GM12865 (cell line): Measurements from ENCODE around the gene ATXN7L1.

Experiments
- DNase-seq: peaks from one replicate; pipeline ENCODE4 v3.0.0; 2010; ENCODE audit warnings: low read depth
- H3K4me3 ChIP-seq: 2 replicates; pipeline ENCODE4 v1.5.1; 2011; ENCODE audit warnings: mild to moderate bottlenecking, low read depth, low read length, control low read depth
- TF ChIP-seq, protein P1 (sequence below): IDR thresholded peaks from 2 replicates; pipeline ENCODE4 v1.5.1; 2011; ENCODE audit warnings: low read length, control low read depth, low read depth, inconsistent platforms; ENCODE audit not compliant: insufficient read depth; ENCODE audit errors: missing control alignments

Gene ATXN7L1

GRCh38 chr7:105621176-105621575 lies 255.2 kb downstream of the ATXN7L1 start:
- no peak overlapping the region for H3K4me3 ChIP-seq
- TF ChIP-seq, protein P1, sequence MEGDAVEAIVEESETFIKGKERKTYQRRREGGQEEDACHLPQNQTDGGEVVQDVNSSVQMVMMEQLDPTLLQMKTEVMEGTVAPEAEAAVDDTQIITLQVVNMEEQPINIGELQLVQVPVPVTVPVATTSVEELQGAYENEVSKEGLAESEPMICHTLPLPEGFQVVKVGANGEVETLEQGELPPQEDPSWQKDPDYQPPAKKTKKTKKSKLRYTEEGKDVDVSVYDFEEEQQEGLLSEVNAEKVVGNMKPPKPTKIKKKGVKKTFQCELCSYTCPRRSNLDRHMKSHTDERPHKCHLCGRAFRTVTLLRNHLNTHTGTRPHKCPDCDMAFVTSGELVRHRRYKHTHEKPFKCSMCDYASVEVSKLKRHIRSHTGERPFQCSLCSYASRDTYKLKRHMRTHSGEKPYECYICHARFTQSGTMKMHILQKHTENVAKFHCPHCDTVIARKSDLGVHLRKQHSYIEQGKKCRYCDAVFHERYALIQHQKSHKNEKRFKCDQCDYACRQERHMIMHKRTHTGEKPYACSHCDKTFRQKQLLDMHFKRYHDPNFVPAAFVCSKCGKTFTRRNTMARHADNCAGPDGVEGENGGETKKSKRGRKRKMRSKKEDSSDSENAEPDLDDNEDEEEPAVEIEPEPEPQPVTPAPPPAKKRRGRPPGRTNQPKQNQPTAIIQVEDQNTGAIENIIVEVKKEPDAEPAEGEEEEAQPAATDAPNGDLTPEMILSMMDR = no peak
- DNase-seq = no peak

DNA sequence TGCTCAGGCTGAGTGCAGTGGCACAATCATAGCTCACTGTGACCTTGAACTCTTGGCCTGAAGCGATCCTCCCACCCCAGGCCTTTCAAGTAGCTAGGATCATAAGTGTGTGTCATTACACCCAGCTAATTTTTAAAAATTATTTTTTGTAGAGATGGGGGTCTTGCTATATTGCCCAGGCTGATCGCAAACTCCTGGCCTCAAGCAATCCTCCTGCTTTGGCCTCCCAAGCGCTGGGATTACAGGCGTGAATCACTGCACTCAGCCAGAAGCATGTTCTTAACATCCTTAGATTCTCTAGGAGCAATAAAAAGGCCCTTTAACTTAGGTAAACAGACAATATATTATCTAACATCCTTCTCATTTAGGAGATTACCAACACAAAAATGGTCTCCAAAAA lies 256.8 kb downstream of the ATXN7L1 start:
- H3K4me3 ChIP-seq = no peak overlapping the region
- TF ChIP-seq, protein P1 = no peak
- no peak for DNase-seq

- H3K4me3 ChIP-seq = no peak overlapping the region
- TF ChIP-seq, protein P1 = no peak
- no peak for DNase-seq
Observed at GRCh38 chr7:105618016-105618296, 258.4 kb downstream of the ATXN7L1 start.

DNA sequence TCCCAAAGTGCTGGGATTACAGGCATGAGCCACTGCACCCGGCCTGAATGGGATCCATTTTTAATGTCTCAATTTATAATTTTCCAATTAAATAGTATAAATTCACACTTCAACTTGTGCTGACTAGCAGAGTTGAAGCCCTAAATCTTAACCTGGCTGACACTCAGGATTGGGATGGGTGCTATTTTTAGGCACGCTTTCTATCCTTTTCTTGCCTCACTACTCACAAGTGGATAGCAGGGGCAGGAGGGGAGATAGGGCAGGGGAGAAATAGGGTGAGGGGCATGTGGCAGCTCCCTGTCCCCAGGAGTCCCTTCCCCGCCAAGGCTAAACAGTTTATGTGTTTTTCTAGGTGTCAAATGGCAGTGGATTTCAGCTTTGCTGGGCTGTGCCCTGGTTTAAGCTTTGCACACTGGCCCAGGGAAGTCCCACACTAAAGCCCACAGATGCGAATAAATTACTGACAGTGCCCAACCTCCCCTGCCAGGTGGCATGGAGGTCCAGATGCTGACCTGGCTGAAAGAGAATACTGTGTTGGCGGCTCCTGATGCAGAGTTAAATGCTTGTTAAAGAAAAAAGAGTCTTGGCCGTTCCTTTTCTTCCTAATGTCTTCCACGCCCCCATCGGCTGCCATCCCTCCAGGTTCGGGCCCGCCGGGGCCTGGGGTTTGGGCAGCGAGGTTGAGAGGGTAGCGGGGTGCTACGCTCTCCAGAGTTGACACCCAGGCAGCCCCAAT lies 259.0 kb downstream of the ATXN7L1 start:
- no peak for DNase-seq
- no peak overlapping the region for H3K4me3 ChIP-seq
- TF ChIP-seq, protein P1 = no peak

DNA sequence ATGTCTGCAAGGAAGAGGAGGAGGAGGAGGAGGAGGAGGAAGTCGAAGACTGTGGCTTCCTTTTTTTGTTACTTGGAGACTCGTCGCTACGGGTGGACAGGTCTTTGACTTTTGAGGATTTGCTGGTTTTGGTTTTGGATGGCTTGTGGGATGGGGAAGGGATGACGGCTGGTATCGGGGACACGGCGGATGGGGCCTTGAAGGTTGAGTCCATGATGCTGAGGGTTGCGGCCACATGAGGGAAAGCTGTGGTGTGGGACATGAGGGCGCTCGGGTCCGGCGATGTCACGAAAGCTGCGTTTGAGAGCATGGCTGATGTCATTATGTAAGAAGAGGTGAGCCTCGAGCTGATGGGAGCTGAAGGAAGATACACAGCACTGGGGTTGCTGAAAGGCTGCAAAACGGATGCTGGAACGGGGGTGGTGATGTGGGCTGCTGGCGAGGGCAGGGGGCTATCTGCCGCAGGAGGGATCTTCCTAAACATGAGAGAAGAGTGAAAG lies 262.0 kb downstream of the ATXN7L1 start:
- TF ChIP-seq, protein P1 = no peak
- no peak for DNase-seq
- H3K4me3 ChIP-seq = no peak overlapping the region

GRCh38 chr7:105613611-105614330 lies 262.6 kb downstream of the ATXN7L1 start:
- no peak for DNase-seq
- TF ChIP-seq, protein P1 = no peak
- H3K4me3 ChIP-seq = no peak overlapping the region
